ENCODE measurements around the gene BTNL2. TPM values are rescaled to one million over a fixed set of nuclear protein-coding genes. Genes with fewer than 3 reads are reported as not detected.

BTNL2 gene, protein sequence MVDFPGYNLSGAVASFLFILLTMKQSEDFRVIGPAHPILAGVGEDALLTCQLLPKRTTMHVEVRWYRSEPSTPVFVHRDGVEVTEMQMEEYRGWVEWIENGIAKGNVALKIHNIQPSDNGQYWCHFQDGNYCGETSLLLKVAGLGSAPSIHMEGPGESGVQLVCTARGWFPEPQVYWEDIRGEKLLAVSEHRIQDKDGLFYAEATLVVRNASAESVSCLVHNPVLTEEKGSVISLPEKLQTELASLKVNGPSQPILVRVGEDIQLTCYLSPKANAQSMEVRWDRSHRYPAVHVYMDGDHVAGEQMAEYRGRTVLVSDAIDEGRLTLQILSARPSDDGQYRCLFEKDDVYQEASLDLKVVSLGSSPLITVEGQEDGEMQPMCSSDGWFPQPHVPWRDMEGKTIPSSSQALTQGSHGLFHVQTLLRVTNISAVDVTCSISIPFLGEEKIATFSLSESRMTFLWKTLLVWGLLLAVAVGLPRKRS
- total RNA-seq (not detected), polyA plus RNA-seq (ENCODE audit: insufficient read depth, low read depth, low replicate concordance) (not detected)
- long read RNA-seq, donor 1, result 0 reads
- long read RNA-seq, donor 2, result 0 reads
- long read RNA-seq, donor 3, result 0 reads
- long read RNA-seq, donor 4, result 0 reads
- long read RNA-seq, donor 5, result 0 reads
- long read RNA-seq, donor 6, result 0 reads
- long read RNA-seq, donor 7, result 0 reads
- long read RNA-seq, donor 8, result 0 reads
- long read RNA-seq, donor 9, result 0 reads
- long read RNA-seq, donor 10, result 0 reads

DNA sequence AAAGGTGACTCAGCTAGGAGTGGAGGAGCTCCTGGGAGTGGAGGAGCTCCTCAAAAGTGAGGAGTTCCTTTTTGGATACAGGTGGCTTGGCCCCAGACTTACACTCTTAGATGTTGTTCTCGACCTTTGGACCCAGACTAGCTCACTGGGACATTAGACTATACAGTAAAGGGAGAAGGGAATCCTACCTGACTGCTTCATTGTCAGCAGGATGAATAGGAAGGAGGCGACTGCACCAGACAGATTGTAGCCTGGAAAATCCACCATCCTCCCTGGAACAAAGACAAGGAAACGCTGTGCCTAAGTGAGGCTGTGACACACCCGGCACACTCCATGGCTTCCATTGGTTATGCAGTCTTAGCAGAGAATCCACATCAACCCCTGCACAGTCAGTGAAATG is at the start of gene BTNL2:
Gene BTNL2, minus strand, starts transcription at position 325 of the 400 bp plus-strand sequence. Its CDS starts 58 bp downstream, at position 267.
- no peak within 1 kb of the TSS for H3K4me3 ChIP-seq (ENCODE audit: low read length in 3 of 3)
- intact Hi-C loops (cut with DNase I), result no loop called here
- TF ChIP-seq, protein P1, sequence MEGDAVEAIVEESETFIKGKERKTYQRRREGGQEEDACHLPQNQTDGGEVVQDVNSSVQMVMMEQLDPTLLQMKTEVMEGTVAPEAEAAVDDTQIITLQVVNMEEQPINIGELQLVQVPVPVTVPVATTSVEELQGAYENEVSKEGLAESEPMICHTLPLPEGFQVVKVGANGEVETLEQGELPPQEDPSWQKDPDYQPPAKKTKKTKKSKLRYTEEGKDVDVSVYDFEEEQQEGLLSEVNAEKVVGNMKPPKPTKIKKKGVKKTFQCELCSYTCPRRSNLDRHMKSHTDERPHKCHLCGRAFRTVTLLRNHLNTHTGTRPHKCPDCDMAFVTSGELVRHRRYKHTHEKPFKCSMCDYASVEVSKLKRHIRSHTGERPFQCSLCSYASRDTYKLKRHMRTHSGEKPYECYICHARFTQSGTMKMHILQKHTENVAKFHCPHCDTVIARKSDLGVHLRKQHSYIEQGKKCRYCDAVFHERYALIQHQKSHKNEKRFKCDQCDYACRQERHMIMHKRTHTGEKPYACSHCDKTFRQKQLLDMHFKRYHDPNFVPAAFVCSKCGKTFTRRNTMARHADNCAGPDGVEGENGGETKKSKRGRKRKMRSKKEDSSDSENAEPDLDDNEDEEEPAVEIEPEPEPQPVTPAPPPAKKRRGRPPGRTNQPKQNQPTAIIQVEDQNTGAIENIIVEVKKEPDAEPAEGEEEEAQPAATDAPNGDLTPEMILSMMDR (IDR thresholded peaks at IDR 0.05; ENCODE audit: borderline replicate concordance, extremely low read depth, insufficient read depth), result no peak
- no peak for FAIRE-seq
- no peak for DNase-seq
- H3K27ac ChIP-seq (ENCODE audit: low read depth in 2 of 2, low read length in 2 of 2), result no peak within 1 kb of the TSS
- H3K27me3 ChIP-seq (ENCODE audit: control insufficient read depth, insufficient read depth, low read length), result no peaks in the 10 kb centered on the region
- H3K36me3 ChIP-seq (ENCODE audit: control insufficient read depth in 2 of 3, insufficient read depth in 3 of 3, low read length in 3 of 3), result no peaks in the 10 kb centered on the region
- H3K4me1 ChIP-seq (ENCODE audit: control insufficient read depth in 2 of 3, insufficient read depth in 2 of 3, low read depth in 1 of 3, low read length in 3 of 3), result no peaks in the 10 kb centered on the region
- no peak within 1 kb of the TSS for H3K9ac ChIP-seq (ENCODE audit: low read length in 3 of 3)
- H3K9me3 ChIP-seq (ENCODE audit: control insufficient read depth in 2 of 3, insufficient read depth in 1 of 3, low read length in 3 of 3), result no peaks in the 10 kb centered on the region

DNA sequence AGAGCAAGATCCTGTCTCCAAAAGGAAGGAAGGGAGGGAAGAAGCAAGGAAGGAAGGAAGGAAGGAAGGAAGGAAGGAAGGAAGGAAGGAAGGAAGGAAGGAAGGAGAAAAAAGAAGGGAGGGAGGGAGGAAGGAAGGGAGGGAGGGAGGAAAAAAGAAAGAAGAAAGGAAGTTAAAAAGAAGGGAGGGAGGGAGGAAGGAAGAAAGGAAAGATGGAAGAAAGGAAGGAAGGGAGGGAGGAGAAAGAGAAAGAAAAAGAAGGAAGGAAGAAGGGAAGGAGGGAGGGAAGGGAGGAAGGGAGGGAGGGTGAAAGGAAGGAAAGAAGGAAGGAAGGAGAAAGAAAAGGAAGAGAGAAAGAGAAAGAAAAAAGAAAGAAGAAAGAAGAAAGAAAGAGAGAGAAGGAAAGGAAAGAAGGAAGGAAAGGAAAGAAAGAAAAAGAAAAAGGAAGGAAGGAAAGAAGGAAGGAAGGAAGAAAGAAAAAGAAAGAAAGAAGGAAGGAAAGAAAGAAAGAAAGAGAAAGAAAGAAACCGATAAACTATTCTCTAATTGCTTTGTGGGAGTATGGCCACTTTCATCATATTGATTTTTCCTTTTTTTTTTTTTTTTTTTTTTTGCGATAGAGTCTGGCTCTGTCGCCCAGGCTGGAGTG is 42.2 kb upstream of the BTNL2 start:
- H3K4me1 ChIP-seq (ENCODE audit: control insufficient read depth in 2 of 3, insufficient read depth in 2 of 3, low read depth in 1 of 3, low read length in 3 of 3), result no peaks in the 10 kb centered on the region
- DNase-seq (no peak), FAIRE-seq (no peak)
- TF ChIP-seq, protein P1 (IDR thresholded peaks at IDR 0.05; ENCODE audit: borderline replicate concordance, extremely low read depth, insufficient read depth), result no peak
- H3K9me3 ChIP-seq (ENCODE audit: control insufficient read depth in 2 of 3, insufficient read depth in 1 of 3, low read length in 3 of 3), result peaks cover 0 to 3% (median 0%) of the 10 kb centered on the region in 3 donors
- peaks cover 0 to under 1% (median 0%) of the 10 kb centered on the region in 3 donors for H3K36me3 ChIP-seq (ENCODE audit: control insufficient read depth in 2 of 3, insufficient read depth in 3 of 3, low read length in 3 of 3)
- H3K9ac ChIP-seq (ENCODE audit: low read length in 3 of 3), result no peak overlapping the region
- H3K4me3 ChIP-seq (ENCODE audit: low read length in 3 of 3), result no peak overlapping the region
- intact Hi-C loops (cut with DNase I), result no loop called here
- H3K27me3 ChIP-seq (ENCODE audit: control insufficient read depth, insufficient read depth, low read length), result no peaks in the 10 kb centered on the region
- no peak overlapping the region for H3K27ac ChIP-seq (ENCODE audit: low read depth in 2 of 2, low read length in 2 of 2)

DNA sequence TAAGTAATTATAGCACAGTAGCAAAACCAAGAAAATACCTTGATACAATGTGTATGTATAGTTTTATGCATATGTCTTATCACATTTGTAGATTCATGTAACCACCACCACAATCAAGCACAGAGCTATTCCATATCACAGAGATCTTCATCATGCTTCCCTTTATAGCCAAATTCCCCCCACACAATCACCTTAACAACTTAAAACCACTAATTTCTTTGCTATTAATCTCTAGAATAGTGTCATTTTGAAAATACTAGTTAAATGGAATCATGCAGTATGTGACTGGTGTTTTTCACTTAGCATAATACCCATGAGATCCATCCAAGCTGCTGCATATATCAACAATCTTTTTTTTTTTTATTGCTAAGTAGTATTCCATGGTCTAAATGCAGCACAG is 41.0 kb upstream of the BTNL2 start:
- Histone ChIP-seq H3K4me3 (ENCODE audit: low read length in 3 of 3) (no peak overlapping the region), H3K27ac (ENCODE audit: low read depth in 2 of 2, low read length in 2 of 2) (no peak overlapping the region), H3K27me3 (ENCODE audit: control insufficient read depth, insufficient read depth, low read length) (no peaks in the 10 kb centered on the region), H3K9ac (ENCODE audit: low read length in 3 of 3) (no peak overlapping the region), H3K36me3 (ENCODE audit: control insufficient read depth in 2 of 3, insufficient read depth in 3 of 3, low read length in 3 of 3) (peaks cover 0 to 7% (median 0%) of the 10 kb centered on the region in 3 donors), H3K4me1 (ENCODE audit: control insufficient read depth in 2 of 3, insufficient read depth in 2 of 3, low read depth in 1 of 3, low read length in 3 of 3) (no peaks in the 10 kb centered on the region), H3K9me3 (ENCODE audit: control insufficient read depth in 2 of 3, insufficient read depth in 1 of 3, low read length in 3 of 3) (no peaks in the 10 kb centered on the region)
- FAIRE-seq, result no peak
- intact Hi-C loops (cut with DNase I), result no loop called here
- DNase-seq, result no peak
- TF ChIP-seq, protein P1 (IDR thresholded peaks at IDR 0.05; ENCODE audit: borderline replicate concordance, extremely low read depth, insufficient read depth), result no peak
